CD14-positive monocyte (primary cell): Measurements from ENCODE around the gene ANKLE2. TPM values are rescaled to one million over a fixed set of nuclear protein-coding genes. Genes with fewer than 3 reads are reported as not detected.

Source experiments
- DNase-seq, 3 donors: peaks; one replicate each; pipeline ENCODE4 v3.0.0-alpha.2; 2011 to 2022
- H2AFZ ChIP-seq: 2 replicates; pipeline ENCODE4 v1.6.0; 2012; ENCODE audit warnings: mild to moderate bottlenecking, low read depth, low read length, inconsistent platforms; ENCODE audit not compliant: insufficient read depth, poor library complexity, severe bottlenecking
- H3K27ac ChIP-seq, 2 donors: 1 replicate in 1 of 2; 2 replicates in 1 of 2; pipeline ENCODE4 v1.5.1; 2012 to 2013; ENCODE audit warnings: low read length in 2 of 2, control low read depth in 1 of 2, inconsistent platforms in 1 of 2, low read depth in 1 of 2, mild to moderate bottlenecking in 1 of 2
- H3K27me3 ChIP-seq, 2 donors: one replicate each; pipeline versions ENCODE4 v1.6.0 to v1.6.1; 2011 to 2013; ENCODE audit warnings: low read length in 2 of 2; ENCODE audit not compliant: control insufficient read depth in 2 of 2, insufficient read depth in 2 of 2
- H3K36me3 ChIP-seq, 2 donors: replicated peaks in 1 of 2; 1 replicate in 1 of 2; 2 replicates in 1 of 2; pipeline versions ENCODE4 v1.5.1 to v1.6.1; 2012 to 2013; ENCODE audit warnings: low read length in 2 of 2, control low read depth in 1 of 2, inconsistent platforms in 1 of 2, mild to moderate bottlenecking in 1 of 2; ENCODE audit not compliant: insufficient read depth in 2 of 2, control insufficient read depth in 1 of 2
- H3K4me1 ChIP-seq, 2 donors: 1 replicate in 1 of 2; 2 replicates in 1 of 2; pipeline versions ENCODE4 v1.5.1 to v1.6.1; 2012 to 2013; ENCODE audit warnings: low read length in 2 of 2, control low read depth in 1 of 2, inconsistent platforms in 1 of 2, mild to moderate bottlenecking in 1 of 2, moderate library complexity in 1 of 2; ENCODE audit not compliant: insufficient read depth in 2 of 2, control insufficient read depth in 1 of 2
- H3K4me2 ChIP-seq: replicated peaks from 2 replicates; pipeline ENCODE3; 2012; ENCODE audit warnings: low read length, moderate library complexity, mild to moderate bottlenecking; ENCODE audit not compliant: poor library complexity, severe bottlenecking; ENCODE audit errors: extremely low read depth
- H3K4me3 ChIP-seq, 3 experiments: fragments of 200-600 bp in 1 of 3; sonication (generic) in 1 of 3; replicated peaks in 1 of 3; 1 replicate in 2 of 3; 2 replicates in 1 of 3; pipeline ENCODE4 v1.5.1; 2011 to 2013; ENCODE audit warnings: low read length in 3 of 3, mild to moderate bottlenecking in 3 of 3, control low read depth in 2 of 3, low read depth in 2 of 3, inconsistent platforms in 1 of 3, moderate library complexity in 1 of 3
- H3K79me2 ChIP-seq: 2 replicates; pipeline ENCODE4 v1.6.0; 2012; ENCODE audit warnings: mild to moderate bottlenecking, control low read depth, inconsistent platforms, low read length, moderate library complexity; ENCODE audit not compliant: insufficient read depth
- H3K9ac ChIP-seq: 2 replicates; pipeline ENCODE4 v1.6.0; 2017; ENCODE audit warnings: low read length, mild to moderate bottlenecking; ENCODE audit not compliant: insufficient read depth, poor library complexity, severe bottlenecking
- H3K9me3 ChIP-seq, 2 donors: replicated peaks in 1 of 2; 1 replicate in 1 of 2; 2 replicates in 1 of 2; pipeline versions ENCODE4 v1.5.1 to v1.6.1; 2012 to 2013; ENCODE audit warnings: low read length in 2 of 2, control low read depth in 1 of 2; ENCODE audit not compliant: control insufficient read depth in 1 of 2, insufficient read depth in 1 of 2
- H4K20me1 ChIP-seq: 2 replicates; pipeline ENCODE4 v1.6.0; 2012; ENCODE audit warnings: mild to moderate bottlenecking, low read length, control low read depth, moderate library complexity; ENCODE audit not compliant: insufficient read depth
- H3K27ac Mint-ChIP-seq, 7 donors: one replicate each; pipeline ENCODE4 v1.8.0; 2020; ENCODE audit warnings: mild to moderate bottlenecking in 7 of 7, mixed read lengths in 7 of 7, moderate library complexity in 6 of 7, inconsistent platforms in 2 of 7
- H3K27me3 Mint-ChIP-seq, 3 donors: one replicate each; pipeline ENCODE4 v1.8.0; 2021 to 2022; ENCODE audit warnings: low read depth in 3 of 3, mild to moderate bottlenecking in 3 of 3, mixed read lengths in 3 of 3, moderate library complexity in 3 of 3, inconsistent platforms in 1 of 3
- H3K36me3 Mint-ChIP-seq, 2 donors: one replicate each; pipeline ENCODE4 v1.8.0; 2020; ENCODE audit warnings: mixed read lengths in 2 of 2, inconsistent platforms in 1 of 2, mild to moderate bottlenecking in 1 of 2
- H3K4me1 Mint-ChIP-seq: one replicate; pipeline ENCODE4 v1.8.0; 2020; ENCODE audit warnings: mild to moderate bottlenecking, mixed read lengths
- H3K4me3 Mint-ChIP-seq, 2 donors: one replicate each; pipeline ENCODE4 v1.8.0; 2020; ENCODE audit warnings: mild to moderate bottlenecking in 2 of 2, mixed read lengths in 2 of 2, moderate library complexity in 1 of 2
- H3K9me3 Mint-ChIP-seq, 7 donors: one replicate each; pipeline ENCODE4 v1.8.0; 2020 to 2022; ENCODE audit warnings: mixed read lengths in 7 of 7, mild to moderate bottlenecking in 6 of 7, moderate library complexity in 6 of 7, inconsistent platforms in 2 of 7
- CTCF ChIP-seq: fragments of 200-600 bp; IDR thresholded peaks from one replicate; pipeline ENCODE4 v1.8.0; 2022; ENCODE audit warnings: antibody characterized with exemption, mild to moderate bottlenecking
- WGBS: methylation state at CpG from one replicate; pipeline ENCODE4 v1.1.5; 2013; ENCODE audit warnings: missing lambda C conversion rate; ENCODE audit not compliant: insufficient coverage; 5-methylcytosine and 5-hydroxymethylcytosine counted together
- intact Hi-C, 2 donors: fragments of 100-400 bp; cut with micrococcal nuclease; formaldehyde crosslinking; loops; one replicate each; pipeline versions ENCODE4 v1.15.0 to v1.15.1; 2023
- polyA plus RNA-seq, 3 donors: library from polyadenylated mRNA; depleted of rRNA in 1 of 3; unstranded in 2 of 3; stranded (reverse) in 1 of 3; fragments of 300-500 nt in 2 of 3; fragments of >200 nt in 1 of 3; fragmentation: Illumina TruSeq in 2 of 3; gene quantifications; 1 replicate in 2 of 3; 2 replicates in 1 of 3; pipeline ENCODE4 v1.2.3, GENCODE V29; 2012 to 2021

Gene ANKLE2
- polyA plus RNA-seq, 3 donors = 10.1 to 88.4 (median 15.0) TPM

DNA sequence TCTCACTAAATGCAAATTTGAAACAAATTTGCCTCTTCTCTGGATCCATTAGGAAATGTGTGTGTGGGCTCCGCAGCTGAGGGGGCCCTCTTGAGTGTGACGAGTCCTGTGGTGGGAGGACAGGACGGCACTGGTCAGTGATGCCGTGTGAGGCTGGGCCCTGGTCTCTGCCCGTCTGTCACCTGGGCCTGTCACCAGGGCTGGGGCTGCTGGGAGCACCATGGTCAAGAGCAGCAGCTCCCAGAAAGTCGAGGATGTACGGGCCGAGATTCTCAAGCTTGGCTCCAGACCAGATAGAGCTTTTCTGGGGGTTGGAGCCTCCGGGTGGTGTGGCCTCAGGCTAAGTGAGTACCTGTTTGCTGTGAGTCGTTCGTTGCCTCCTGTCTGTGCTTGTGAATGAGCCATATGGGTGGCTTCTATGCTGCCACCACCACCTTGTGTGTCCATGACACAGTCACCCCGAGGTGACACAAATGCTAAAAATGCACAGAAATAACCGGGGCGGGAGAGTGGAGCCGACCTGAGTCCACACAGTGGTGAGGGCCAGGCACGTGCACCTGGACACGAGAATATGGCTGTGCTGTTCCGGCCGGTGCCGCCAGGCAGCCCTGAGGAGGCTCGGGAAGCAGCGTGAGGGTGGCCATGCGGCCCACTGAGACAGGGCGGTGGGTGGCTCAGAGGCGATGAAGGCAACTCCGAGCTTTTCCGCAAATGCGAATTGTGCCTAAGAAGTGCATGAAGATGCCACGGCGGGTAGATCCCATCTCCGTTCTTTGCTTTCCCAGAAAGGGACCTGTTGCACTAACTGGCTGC lies 42.3 kb downstream of the ANKLE2 start:
- H3K9me3 Mint-ChIP-seq = peaks cover 0 to 4% (median 0%) of the 10 kb centered on the region in 7 donors
- H3K27ac Mint-ChIP-seq = peak overlapping the region in 4 of 7 donors; percentile 9 to 72 (median 42)
- no peaks in the 10 kb centered on the region for H3K4me1 ChIP-seq
- H3K36me3 Mint-ChIP-seq = peaks cover 69 to 94% of the 10 kb centered on the region in 2 donors
- H3K4me3 Mint-ChIP-seq = no peak overlapping the region
- H3K36me3 ChIP-seq = peaks cover 68 to 90% of the 10 kb centered on the region in 2 donors
- peaks cover 4% of the 10 kb centered on the region for H3K79me2 ChIP-seq
- DNase-seq = peak in 1 of 3 donors; percentile 2
- H3K27me3 ChIP-seq = no peaks in the 10 kb centered on the region
- no peak overlapping the region for H3K9ac ChIP-seq
- no peaks in the 10 kb centered on the region for H3K4me1 Mint-ChIP-seq
- H3K9me3 ChIP-seq = no peaks in the 10 kb centered on the region
- H3K4me2 ChIP-seq = no peak overlapping the region
- no peak overlapping the region for H2AFZ ChIP-seq
- no peak overlapping the region for H3K4me3 ChIP-seq
- H3K27me3 Mint-ChIP-seq = no peaks in the 10 kb centered on the region
- WGBS = 96% methylated on average over 31 of the region's 31 CpGs
- TF ChIP-seq CTCF = no peak
- intact Hi-C loops = loop anchor here in 1 of 2 donors (10.0 kb wide), 1 partner anchor 105 kb away; the partner anchor contains the start of gene GOLGA3
- H4K20me1 ChIP-seq = peaks cover 4% of the 10 kb centered on the region
- no peak overlapping the region for H3K27ac ChIP-seq

DNA sequence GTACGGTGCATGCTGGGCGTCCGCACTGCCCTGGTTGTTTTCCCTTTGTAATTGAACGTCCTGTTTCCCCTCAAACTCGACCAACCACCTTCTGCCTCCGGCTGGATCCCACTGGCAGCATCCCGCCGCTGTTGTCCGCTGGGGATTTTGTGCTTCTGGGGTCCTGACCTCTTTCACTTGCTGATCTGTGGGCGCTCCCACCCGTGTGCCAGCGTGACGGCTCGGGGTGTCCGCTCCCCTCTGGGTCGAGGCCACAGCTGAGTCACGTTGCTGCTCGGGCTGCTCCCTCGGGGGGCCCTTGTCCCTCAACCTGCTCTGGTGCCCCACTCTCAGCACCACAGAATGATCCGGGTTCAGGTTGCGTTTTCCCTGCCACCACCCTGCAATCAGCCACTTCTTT lies 43.0 kb downstream of the ANKLE2 start:
- Mint-ChIP-seq H3K36me3 (peaks cover 64 to 93% of the 10 kb centered on the region in 2 donors), H3K9me3 (peaks cover 0 to 4% (median 0%) of the 10 kb centered on the region in 7 donors), H3K27me3 (no peaks in the 10 kb centered on the region), H3K4me3 (no peak overlapping the region), H3K4me1 (no peaks in the 10 kb centered on the region), H3K27ac (peak overlapping the region in 2 of 7 donors; percentile 2 to 19)
- H3K36me3 ChIP-seq = peaks cover 61 to 85% of the 10 kb centered on the region in 2 donors
- no peaks in the 10 kb centered on the region for H3K27me3 ChIP-seq
- TF ChIP-seq CTCF = no peak
- 95% methylated on average over 20 of the region's 21 CpGs for WGBS
- no peak overlapping the region for H3K4me2 ChIP-seq
- peaks cover 10% of the 10 kb centered on the region for H3K79me2 ChIP-seq
- intact Hi-C loops = loop anchor here in 1 of 2 donors (10.0 kb wide), 1 partner anchor 106 kb away; the partner anchor contains the start of gene GOLGA3
- H3K27ac ChIP-seq = no peak overlapping the region
- H3K4me3 ChIP-seq = no peak overlapping the region
- peaks cover 4% of the 10 kb centered on the region for H4K20me1 ChIP-seq
- no peaks in the 10 kb centered on the region for H3K4me1 ChIP-seq
- H2AFZ ChIP-seq = no peak overlapping the region
- H3K9ac ChIP-seq = no peak overlapping the region
- DNase-seq = no peak
- no peaks in the 10 kb centered on the region for H3K9me3 ChIP-seq
